GM08714 (cell line): Measurements from ENCODE around the gene RNPS1.

Source experiments
- H3K4me3 ChIP-seq: fragments of 200-500 bp; sonication (Bioruptor generic); 2 replicates; pipeline ENCODE4 v1.5.1; 2014; ENCODE audit warnings: mild to moderate bottlenecking, low read length, inconsistent platforms
- ZNF274 ChIP-seq: IDR thresholded peaks from 2 replicates; pipeline ENCODE4 v1.6.1; 2012; ENCODE audit warnings: mild to moderate bottlenecking, low read depth, low read length

The RNPS1 gene

GRCh38 chr16:2210009-2210332 lies 58.0 kb downstream of the RNPS1 start:
- TF ChIP-seq ZNF274, result no peak

DNA sequence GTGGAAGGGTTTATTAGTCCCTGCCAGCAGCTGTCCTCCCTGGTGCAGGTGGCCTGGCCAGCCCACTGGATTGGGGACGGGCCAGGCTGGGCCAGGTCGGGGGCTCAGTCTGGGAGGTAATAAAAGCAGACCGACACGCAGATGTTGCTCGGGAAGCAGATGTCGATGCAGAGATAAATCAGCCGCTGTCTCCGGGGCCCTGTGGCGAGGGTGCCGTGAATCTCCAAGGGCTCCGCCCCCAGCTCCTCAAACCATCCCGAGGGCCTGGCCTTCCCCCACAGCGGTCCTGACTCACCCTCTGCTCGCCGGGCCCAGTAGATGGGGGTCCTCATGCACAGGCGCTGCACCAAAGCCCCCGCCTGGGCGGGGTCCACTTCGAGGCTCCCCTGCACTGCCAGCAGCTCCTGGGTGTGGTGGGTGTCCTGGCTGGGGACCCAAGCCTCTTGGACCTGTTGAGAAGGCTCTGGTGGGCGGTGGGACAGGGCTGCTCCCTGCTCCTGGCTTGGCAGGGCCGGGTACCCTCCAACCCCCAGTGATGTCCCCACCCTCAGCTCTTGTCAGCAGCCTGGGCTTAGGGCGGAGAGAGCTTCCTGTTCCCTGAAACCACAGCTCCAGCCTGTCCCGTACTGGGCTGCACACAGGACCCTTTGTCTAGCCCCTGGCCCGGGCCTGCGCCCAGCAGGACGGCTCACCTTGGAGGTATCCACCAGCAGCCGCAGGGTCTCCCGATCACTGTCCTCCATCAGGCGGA lies 58.5 kb downstream of the RNPS1 start:
- no peak for TF ChIP-seq ZNF274
- H3K4me3 ChIP-seq, result no peak overlapping the region

More at GRCh38 chr16:2210009-2210332, 58.0 kb downstream of the RNPS1 start:
- no peak overlapping the region for H3K4me3 ChIP-seq

DNA sequence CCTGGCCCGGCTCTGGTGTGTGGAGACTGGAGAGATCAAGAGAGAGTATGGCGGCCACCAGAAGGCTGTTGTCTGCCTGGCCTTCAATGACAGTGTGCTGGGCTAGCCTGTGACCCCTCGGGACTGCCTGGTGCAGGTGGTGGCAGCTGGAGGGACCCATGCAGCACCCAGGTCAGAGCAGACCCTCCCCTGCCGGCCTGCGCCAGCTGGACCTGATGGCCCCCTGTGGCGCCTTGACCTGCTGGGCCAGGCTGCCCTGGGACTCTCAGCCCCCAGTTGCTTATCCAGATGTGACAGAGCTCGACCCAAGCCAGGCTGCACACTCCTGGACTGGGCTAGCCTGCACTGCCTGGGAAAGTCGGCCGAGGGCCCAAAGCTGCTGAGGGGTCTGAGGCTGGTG lies 59.2 kb downstream of the RNPS1 start:
- no peak for TF ChIP-seq ZNF274
- no peak overlapping the region for H3K4me3 ChIP-seq

- TF ChIP-seq ZNF274, result no peak
- no peak overlapping the region for H3K4me3 ChIP-seq
Observed at GRCh38 chr16:2208308-2208707, 59.6 kb downstream of the RNPS1 start.

- TF ChIP-seq ZNF274, result no peak
Observed at GRCh38 chr16:2207872-2208271, 60.1 kb downstream of the RNPS1 start.

DNA sequence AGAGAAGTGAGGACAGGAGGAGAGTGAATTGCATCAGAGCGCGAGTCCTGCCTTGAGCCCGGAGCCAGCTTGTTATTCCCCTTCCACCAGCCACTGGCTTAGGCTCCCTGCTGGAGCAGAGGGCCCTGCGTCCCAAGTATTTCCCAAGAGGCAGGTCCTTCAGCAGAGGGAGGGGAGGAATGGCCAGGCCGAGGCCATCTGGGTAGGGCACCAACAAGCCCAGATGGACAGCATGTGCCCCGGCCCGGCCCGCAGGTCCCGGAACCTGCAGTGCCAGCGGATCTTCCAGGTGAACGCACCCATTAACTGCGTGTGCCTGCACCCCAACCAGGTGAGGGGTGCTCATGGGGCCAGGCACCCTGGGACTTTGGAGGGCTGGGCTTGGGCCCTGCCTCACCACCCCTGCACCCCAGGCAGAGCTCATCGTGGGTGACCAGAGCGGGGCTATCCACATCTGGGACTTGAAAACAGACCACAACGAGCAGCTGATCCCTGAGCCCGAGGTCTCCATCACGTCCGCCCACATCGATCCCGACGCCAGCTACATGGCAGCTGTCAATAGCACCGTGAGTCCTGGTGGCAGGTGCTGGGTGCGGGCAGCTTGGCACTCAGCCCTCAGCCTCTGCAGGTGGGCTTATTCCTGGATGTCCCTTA lies 61.0 kb downstream of the RNPS1 start:
- H3K4me3 ChIP-seq, result no peak overlapping the region
- no peak for TF ChIP-seq ZNF274

More at GRCh38 chr16:2207872-2208271, 60.1 kb downstream of the RNPS1 start:
- no peak overlapping the region for H3K4me3 ChIP-seq

DNA sequence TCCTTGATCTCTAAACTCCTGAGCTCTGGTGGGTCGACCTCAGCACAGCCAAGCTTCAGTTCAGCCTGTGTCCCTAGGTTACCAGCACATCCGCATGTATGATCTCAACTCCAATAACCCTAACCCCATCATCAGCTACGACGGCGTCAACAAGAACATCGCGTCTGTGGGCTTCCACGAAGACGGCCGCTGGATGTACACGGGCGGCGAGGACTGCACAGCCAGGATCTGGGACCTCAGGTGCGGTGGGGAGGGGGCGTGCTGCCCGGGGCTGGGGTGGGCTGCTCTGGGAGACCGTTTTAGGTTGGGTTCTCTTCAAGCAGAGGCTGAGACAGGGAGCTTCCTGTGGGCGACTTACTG lies 61.5 kb downstream of the RNPS1 start:
- peak overlapping the region; percentile 85 for H3K4me3 ChIP-seq
- no peak for TF ChIP-seq ZNF274

- no peak for TF ChIP-seq ZNF274
- peak overlapping the region; percentile 85 for H3K4me3 ChIP-seq
Observed at GRCh38 chr16:2205967-2206313, 62.0 kb downstream of the RNPS1 start.

DNA sequence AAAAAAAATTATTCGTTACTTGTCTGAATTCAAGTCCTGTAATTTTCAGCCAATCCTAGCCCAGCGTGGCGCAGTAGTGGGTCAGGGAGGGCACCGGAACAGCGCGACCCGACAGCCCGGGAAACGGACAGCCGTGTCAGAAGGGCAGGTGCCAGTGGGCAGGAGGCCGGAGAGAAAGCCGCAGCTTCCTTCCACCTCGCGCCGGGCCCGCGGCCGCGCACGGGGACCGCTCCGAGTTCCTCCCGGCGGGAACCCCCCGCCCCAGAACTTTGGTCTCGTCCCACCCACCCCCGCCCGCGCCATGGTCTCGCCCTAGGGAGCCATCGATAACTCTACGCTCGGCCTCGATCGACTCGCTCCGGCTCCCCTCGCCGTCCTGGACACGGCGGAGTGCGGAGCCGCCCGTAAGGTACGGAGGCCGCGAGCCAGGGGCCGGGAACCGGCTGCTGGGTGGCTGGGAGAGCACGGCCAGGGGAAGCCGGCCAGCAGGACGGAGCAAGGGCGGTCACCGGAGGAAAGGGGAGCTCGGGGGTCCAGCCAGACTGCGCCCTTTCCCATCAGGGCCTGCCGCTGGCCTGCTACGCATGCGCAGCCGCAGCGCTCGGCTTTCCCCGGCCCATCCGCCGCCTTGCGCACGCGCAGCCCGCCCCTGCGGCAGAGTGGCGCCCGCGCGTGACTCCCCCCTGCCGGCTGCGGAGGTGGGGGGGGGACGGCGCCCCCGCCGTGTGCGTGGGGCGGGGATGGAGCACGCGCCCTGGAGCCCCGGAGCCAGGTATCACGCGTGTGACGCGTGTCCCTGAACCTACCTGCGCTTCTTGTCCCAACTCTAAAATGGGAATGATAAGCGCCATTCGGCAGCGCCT lies 62.6 kb downstream of the RNPS1 start, which contains the start of gene MLST8:
TSS of gene MLST8 (plus strand) at position 351 of the 863 bp plus-strand sequence. CDS start 632 bp downstream, outside the sequence.
- H3K4me3 ChIP-seq, result peak within 1 kb of the TSS; percentile 85
- TF ChIP-seq ZNF274, result no peak

DNA sequence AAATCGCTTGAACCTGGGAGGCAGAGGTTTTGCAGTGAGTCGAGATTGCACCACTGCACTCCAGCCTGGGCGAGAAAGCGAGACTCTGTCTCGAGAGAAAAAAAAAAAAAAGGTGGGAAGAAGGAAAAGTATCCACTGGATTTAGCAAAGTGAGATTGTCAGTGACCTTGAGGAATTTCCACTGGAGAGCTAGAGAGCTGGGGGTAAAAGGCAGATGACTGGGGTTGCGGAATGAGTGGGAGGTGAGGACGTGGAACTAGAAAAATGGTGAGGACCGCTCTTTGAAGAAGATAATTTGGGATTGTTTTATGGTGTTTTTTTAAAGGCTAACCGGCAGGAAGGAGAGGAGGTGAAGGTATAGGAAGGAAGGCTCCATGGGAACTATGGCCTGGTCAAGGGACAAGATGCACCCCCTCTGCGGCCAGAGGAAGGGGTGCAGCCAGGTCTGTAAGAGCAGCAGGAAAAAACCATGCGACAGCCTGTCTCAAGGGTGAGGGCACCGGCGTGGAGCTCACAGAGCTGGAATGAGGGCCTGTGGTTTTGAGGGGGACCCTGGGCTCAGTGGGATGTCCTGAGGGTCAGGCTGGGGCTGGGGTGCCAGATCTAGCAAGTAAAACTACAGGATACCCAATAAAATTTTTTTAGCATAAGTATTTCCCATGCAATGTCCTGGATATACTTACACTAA lies 63.4 kb downstream of the RNPS1 start:
- no peak for TF ChIP-seq ZNF274

More for the DNA sequence above, 63.4 kb downstream of the RNPS1 start:
- peak overlapping the region; percentile 85; the same call in 1 of the 2 replicates for H3K4me3 ChIP-seq
